SK-N-SH (cell line): ENCODE results near the gene HECW1. TPM values are rescaled to one million over a fixed set of nuclear protein-coding genes. Genes with fewer than 3 reads are reported as not detected.

Experiments used
- CTCF ChIA-PET: fragments of 300-600, 350-600 bp; formaldehyde crosslinking; extraction: SDS; loops from one replicate; lab custom pipeline; 2021; lab: Yijun Ruan, JAX
- POLR2A ChIA-PET: fragments of 350-600 bp; sonication (Branson Sonifier 250); formaldehyde crosslinking; extraction: SDS; loops from one replicate; lab custom pipeline; 2020; ENCODE audit warnings: antibody characterized with exemption, inconsistent platforms; lab: Yijun Ruan, JAX
- DNase-seq: peaks from one replicate; pipeline ENCODE4 v3.0.0; 2012
- H2AFZ ChIP-seq: fragments of 200-600 bp; sonication (generic); 2 replicates; pipeline ENCODE4 v1.8.1; 2016; ENCODE audit warnings: antibody characterized with exemption, mild to moderate bottlenecking, low read depth
- H3F3A ChIP-seq: fragments of 200-600 bp; sonication (generic); replicated peaks from 2 replicates; pipeline ENCODE3; 2016; ENCODE audit warnings: antibody characterized with exemption, mild to moderate bottlenecking; ENCODE audit not compliant: insufficient read depth
- H3K27ac ChIP-seq, 2 experiments: fragments of 200-500 bp in 1 of 2; fragments of 200-600 bp in 1 of 2; sonication (Bioruptor generic) in 1 of 2; sonication (generic), shearing (Covaris generic) in 1 of 2; 2 replicates each; pipeline versions ENCODE4 v1.5.1 to v1.6.1; 2014 to 2016; ENCODE audit warnings: low read depth in 2 of 2, inconsistent platforms in 1 of 2, low read length in 1 of 2, mild to moderate bottlenecking in 1 of 2, mixed read lengths in 1 of 2
- H3K27me3 ChIP-seq: fragments of 200-600 bp; sonication (generic), shearing (Covaris generic); 2 replicates; pipeline ENCODE4 v1.6.1; 2016; ENCODE audit warnings: mixed run types; ENCODE audit not compliant: insufficient read depth
- H3K36me3 ChIP-seq, 2 experiments: fragments of 200-500 bp in 1 of 2; fragments of 200-600 bp in 1 of 2; sonication (Bioruptor generic) in 1 of 2; sonication (generic) in 1 of 2; replicated peaks in 1 of 2; 2 replicates each; pipeline versions ENCODE3 to v1.5.1; 2014 to 2016; ENCODE audit warnings: low read length in 1 of 2, mild to moderate bottlenecking in 1 of 2; ENCODE audit not compliant: insufficient read depth in 2 of 2, control insufficient read depth in 1 of 2
- H3K4me1 ChIP-seq, 2 experiments: fragments of 200-500 bp in 1 of 2; fragments of 200-600 bp in 1 of 2; sonication (Bioruptor generic) in 1 of 2; sonication (generic), shearing (Covaris generic) in 1 of 2; 2 replicates each; pipeline versions ENCODE4 v1.5.1 to v1.6.1; 2014 to 2016; ENCODE audit warnings: low read depth in 1 of 2, low read length in 1 of 2, mixed run types in 1 of 2; ENCODE audit not compliant: insufficient read depth in 2 of 2, control insufficient read depth in 1 of 2
- H3K4me2 ChIP-seq: fragments of 200-600 bp; sonication (generic), shearing (Covaris generic); 2 replicates; pipeline ENCODE4 v1.6.1; 2017; ENCODE audit warnings: mixed run types
- H3K4me3 ChIP-seq, 2 experiments: fragments of 200-500 bp in 1 of 2; fragments of 200-600 bp in 1 of 2; sonication (Bioruptor generic) in 1 of 2; sonication (generic), shearing (Covaris generic) in 1 of 2; 2 replicates each; pipeline versions ENCODE4 v1.5.1 to v1.8.1; 2014 to 2016; ENCODE audit warnings: low read depth in 2 of 2, inconsistent platforms in 1 of 2, low read length in 1 of 2, mild to moderate bottlenecking in 1 of 2, mixed read lengths in 1 of 2, moderate library complexity in 1 of 2
- H3K79me2 ChIP-seq: fragments of 200-600 bp; sonication (generic); 2 replicates; pipeline ENCODE4 v1.8.1; 2017; ENCODE audit warnings: mild to moderate bottlenecking; ENCODE audit not compliant: insufficient read depth
- H3K9ac ChIP-seq: fragments of 200-600 bp; sonication (generic); 2 replicates; pipeline ENCODE4 v1.6.1; 2017; ENCODE audit warnings: mixed run types
- H3K9me2 ChIP-seq: fragments of 200-600 bp; sonication (generic); 2 replicates; pipeline ENCODE4 v1.6.1; 2017; ENCODE audit warnings: mixed run types
- H3K9me3 ChIP-seq: fragments of 200-600 bp; sonication (generic); 2 replicates; pipeline ENCODE4 v1.6.1; 2017; ENCODE audit warnings: mixed run types, mild to moderate bottlenecking, moderate library complexity
- H4K20me1 ChIP-seq: fragments of 200-600 bp; sonication (generic); 2 replicates; pipeline ENCODE4 v1.6.1; 2017; ENCODE audit warnings: mild to moderate bottlenecking, mixed run types; ENCODE audit not compliant: insufficient read depth
- CHD2 ChIP-seq: fragments of 150-350 bp; IDR thresholded peaks from 2 replicates; pipeline ENCODE4 v1.6.1; 2018; ENCODE audit warnings: low read length; ENCODE audit not compliant: partially characterized antibody
- ELF1 ChIP-seq: IDR thresholded peaks from 2 replicates; pipeline ENCODE4 v1.4.0; 2012
- GABPA ChIP-seq: IDR thresholded peaks from 2 replicates; pipeline ENCODE4 v1.4.0; 2012; ENCODE audit warnings: low read depth, mild to moderate bottlenecking
- MEF2A ChIP-seq: IDR thresholded peaks from 2 replicates; pipeline ENCODE4 v1.4.0; 2012; ENCODE audit warnings: low read depth, borderline replicate concordance
- RAD21 ChIP-seq: IDR thresholded peaks from 2 replicates; pipeline ENCODE4 v1.6.1; 2012; ENCODE audit warnings: mild to moderate bottlenecking, low read length
- RCOR1 ChIP-seq: fragments of 150-350 bp; IDR thresholded peaks from 2 replicates; pipeline ENCODE4 v1.6.1; 2017; ENCODE audit warnings: antibody characterized with exemption, low read length
- REST ChIP-seq: IDR thresholded peaks from 2 replicates; pipeline ENCODE4 v1.6.1; 2012; ENCODE audit warnings: mild to moderate bottlenecking, low read depth, low read length, moderate library complexity
- SMC3 ChIP-seq: IDR thresholded peaks from 2 replicates; pipeline ENCODE4 v1.6.1; 2012; ENCODE audit warnings: low read depth, low read length, improper control_type of control experiment
- TAF1 ChIP-seq: IDR thresholded peaks from 2 replicates; pipeline ENCODE4 v1.6.1; 2012; ENCODE audit warnings: low read depth, mild to moderate bottlenecking, low read length, moderate library complexity, borderline replicate concordance
- TCF12 ChIP-seq: IDR thresholded peaks from 2 replicates; pipeline ENCODE4 v1.4.0; 2012
- YY1 ChIP-seq: IDR thresholded peaks from 2 replicates; pipeline ENCODE4 v1.4.0; 2012; ENCODE audit warnings: low read depth, mild to moderate bottlenecking
- WGBS: methylation state at CpG from one replicate; pipeline ENCODE4 v1.1.6; 2017; ENCODE audit warnings: low lambda C conversion rate; 5-methylcytosine and 5-hydroxymethylcytosine counted together
- polyA plus RNA-seq, 3 experiments: library from polyadenylated mRNA; depleted of rRNA; stranded (reverse); fragments of >200 nt; gene quantifications; 2 replicates each; pipeline ENCODE4 v1.2.3, GENCODE V29; 2012

The HECW1 gene
- polyA plus RNA-seq, 1 of the 3 experiments (the other 2 are of a cell fraction) = not detected

- Histone ChIP-seq H2AFZ (no peak overlapping the region), H3K9me2 (no peaks in the 10 kb centered on the region), H3F3A (no peaks in the 10 kb centered on the region), H3K4me3 (no peak overlapping the region), H3K27ac (no peak overlapping the region), H3K9ac (no peak overlapping the region), H3K9me3 (no peaks in the 10 kb centered on the region), H3K4me2 (no peak overlapping the region), H4K20me1 (no peaks in the 10 kb centered on the region), H3K36me3 (no peaks in the 10 kb centered on the region), H3K4me1 (peaks cover 0 to 11% of the 10 kb centered on the region in 2 experiments; a peak in 1 of 4 replicates), H3K79me2 (no peaks in the 10 kb centered on the region), H3K27me3 (peaks cover 12% of the 10 kb centered on the region; the same call in 1 of the 2 replicates)
- 32% methylated on average over 2 of the region's 2 CpGs for WGBS
- ChIA-PET CTCF (interaction anchor here (1.1 to 8.9 kb wide), 3 partner anchors 17 to 340 kb away, joined by 3 to 52 read pairs (median 4); no protein-coding TSS in a partner anchor), POLR2A (no interaction called here)
- no peak for TF ChIP-seq ELF1
- TF ChIP-seq SMC3 = no peak
- TF ChIP-seq TCF12 = no peak
- TF ChIP-seq CHD2 = no peak
- TF ChIP-seq MEF2A = no peak
- no peak for DNase-seq
Observed at GRCh38 chr7:43281268-43281667, 168.8 kb downstream of the HECW1 start.

- no peak overlapping the region for H3K27ac ChIP-seq
- no peaks in the 10 kb centered on the region for H3K9me2 ChIP-seq
- H3K79me2 ChIP-seq = no peaks in the 10 kb centered on the region
- no peaks in the 10 kb centered on the region for H3K36me3 ChIP-seq
- 43% methylated on average over 5 of the region's 5 CpGs for WGBS
- H3K4me2 ChIP-seq = no peak overlapping the region
- POLR2A ChIA-PET = no interaction called here
- H3F3A ChIP-seq = no peaks in the 10 kb centered on the region
- no peaks in the 10 kb centered on the region for H4K20me1 ChIP-seq
- CTCF ChIA-PET = interaction anchor here (8.9 kb wide), 1 partner anchor 22 kb away, joined by 52 read pairs; no protein-coding TSS in a partner anchor
- TF ChIP-seq GABPA (no peak), RCOR1 (no peak), TAF1 (no peak), TCF12 (no peak), YY1 (no peak), REST (no peak), RAD21 (no peak)
- H3K9ac ChIP-seq = no peak overlapping the region
- H3K9me3 ChIP-seq = no peaks in the 10 kb centered on the region
- H3K4me1 ChIP-seq = no peaks in the 10 kb centered on the region
- no peak overlapping the region for H2AFZ ChIP-seq
- peaks cover 12% of the 10 kb centered on the region for H3K27me3 ChIP-seq
- no peak for DNase-seq
- H3K4me3 ChIP-seq = no peak overlapping the region
Observed at GRCh38 chr7:43283706-43284105, 171.3 kb downstream of the HECW1 start.
